Hematopoietic multipotent progenitor cell treated with erythropoietin and hydrocortisone succinate and interleukin-3 and kit ligand, for 8 days (in vitro differentiated cells): ENCODE results near the gene KATNB1.
"Not testable (repeated sequence)": the region's sequence is repeated elsewhere in the genome, so short reads cannot be mapped to it uniquely, and the experiment has no call there.

Source experiments
- DNase-seq: peaks from one replicate; pipeline ENCODE4 v3.0.0-alpha.2; 2015

KATNB1 gene

DNA sequence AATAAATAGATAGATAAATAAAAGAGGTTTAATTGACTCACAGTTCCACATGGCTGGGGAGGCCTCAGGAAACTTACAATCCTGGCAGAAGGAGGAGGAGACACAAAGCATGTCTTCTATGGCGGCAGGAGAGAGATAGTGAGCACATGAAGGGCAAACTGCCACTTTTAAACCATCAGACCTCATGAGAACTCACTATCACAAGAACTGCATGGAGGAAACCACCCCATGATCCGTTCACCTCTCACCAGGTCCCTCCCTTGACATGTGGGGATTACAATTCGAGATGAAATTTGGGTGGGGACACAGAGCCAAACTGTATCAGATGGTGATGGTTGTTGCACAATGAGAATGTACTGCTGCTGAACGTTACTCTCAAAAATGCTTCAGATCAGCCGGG, 44.3 kb downstream of the KATNB1 start:
- DNase-seq: peak; percentile 61

DNA sequence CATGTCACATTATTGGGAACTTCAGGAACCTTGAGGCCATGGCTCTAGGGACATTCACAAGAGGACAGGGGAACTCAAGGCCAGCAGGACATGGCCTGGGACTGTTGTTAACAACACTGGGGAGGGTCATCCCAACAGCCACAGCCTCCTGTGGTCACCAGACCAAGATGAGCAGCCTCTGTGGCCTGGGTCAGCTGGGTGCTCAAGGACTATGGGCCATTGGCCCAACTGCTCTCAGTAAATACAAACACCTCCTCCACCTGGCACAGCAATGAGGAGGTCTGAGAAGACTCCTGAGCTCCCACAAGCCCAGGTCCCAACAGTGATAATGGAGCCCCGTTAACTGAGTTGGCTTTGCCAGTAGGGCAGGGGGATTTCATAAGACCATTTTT, 45.8 kb downstream of the KATNB1 start:
- DNase-seq: no peak

DNA sequence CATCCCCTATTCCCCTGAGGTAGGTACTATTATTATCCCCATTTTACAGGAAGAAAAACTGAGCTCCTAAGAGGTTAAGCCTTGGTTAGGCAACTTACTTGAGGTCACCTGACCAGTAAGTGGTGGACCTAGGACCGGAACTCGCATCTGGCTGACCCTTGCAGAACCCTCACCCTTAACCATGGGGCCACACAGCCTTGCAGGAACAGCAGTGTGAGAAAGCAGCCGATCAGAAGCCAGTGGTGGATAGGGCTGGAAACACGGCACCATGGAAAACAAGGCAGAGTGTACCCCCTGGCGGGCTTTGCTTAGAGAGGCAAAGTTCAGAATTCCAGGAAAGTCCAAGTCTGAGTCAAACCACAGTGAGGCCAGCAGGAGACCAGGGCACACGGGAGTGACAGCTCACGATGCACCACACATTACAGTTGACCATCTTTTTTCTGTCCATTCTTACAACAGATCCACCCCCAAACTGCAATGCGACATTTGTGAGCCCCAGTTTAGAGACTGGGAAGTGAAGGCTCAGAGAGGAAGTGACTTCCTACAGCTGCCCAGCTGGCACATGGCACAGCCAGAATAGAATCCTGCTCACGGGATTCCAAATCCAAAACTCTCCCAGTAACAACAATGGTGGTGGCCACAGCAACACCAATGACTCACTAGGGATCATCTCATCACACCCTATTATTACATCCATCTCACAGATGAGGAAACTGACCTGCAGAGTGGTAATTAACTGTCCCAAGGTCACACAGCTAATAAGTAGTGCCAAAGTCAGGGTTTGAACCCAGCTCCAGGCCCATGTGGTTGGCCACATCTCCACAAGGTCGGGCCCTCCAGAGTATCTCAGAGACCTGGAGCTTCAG, 46.4 kb downstream of the KATNB1 start:
- DNase-seq: no peak

DNA sequence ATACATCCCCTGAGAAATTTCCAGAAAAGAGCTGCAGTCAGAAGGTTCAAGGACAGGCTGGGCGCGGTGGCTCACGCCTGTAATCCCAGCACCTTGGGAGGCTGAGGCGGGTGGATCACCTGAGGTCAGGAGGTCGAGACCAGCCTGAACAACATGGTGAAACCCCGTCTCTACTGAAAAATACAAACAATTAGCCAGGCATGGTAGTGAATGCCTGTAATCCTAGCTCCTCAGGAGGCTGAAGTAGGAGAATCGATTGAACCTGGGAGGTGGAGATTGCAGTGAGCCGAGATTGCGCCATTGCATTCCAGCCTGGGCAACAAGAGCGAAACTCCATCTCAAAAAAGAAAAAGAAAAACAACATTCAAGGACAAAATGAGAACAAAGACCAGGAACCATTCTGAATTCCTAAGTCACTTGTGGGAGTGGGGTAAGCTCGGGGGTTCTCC, 47.1 kb downstream of the KATNB1 start:
- not testable (repeated sequence) for DNase-seq

DNA sequence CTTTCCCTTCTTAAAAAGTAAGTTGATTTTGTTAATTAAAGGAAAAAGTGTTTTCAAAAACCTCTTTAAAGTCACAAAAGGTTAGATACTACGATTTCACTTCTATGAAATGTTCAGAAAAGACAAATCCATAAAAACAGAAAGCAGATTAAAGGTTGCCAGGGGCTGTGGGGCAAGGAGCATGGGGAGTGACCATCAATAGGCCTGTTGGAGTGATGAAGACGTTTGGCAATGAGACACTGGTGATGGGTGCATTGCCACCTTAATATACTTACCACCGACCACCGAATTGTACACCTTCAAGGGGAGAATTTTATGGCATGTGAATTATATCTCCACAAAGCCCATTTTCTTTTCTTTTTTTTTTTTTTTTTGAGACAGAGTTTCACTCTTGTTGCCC, 47.5 kb downstream of the KATNB1 start:
- DNase-seq: no peak

GRCh38 chr16:57783883-57784282, 48.3 kb downstream of the KATNB1 start:
- no peak for DNase-seq

DNA sequence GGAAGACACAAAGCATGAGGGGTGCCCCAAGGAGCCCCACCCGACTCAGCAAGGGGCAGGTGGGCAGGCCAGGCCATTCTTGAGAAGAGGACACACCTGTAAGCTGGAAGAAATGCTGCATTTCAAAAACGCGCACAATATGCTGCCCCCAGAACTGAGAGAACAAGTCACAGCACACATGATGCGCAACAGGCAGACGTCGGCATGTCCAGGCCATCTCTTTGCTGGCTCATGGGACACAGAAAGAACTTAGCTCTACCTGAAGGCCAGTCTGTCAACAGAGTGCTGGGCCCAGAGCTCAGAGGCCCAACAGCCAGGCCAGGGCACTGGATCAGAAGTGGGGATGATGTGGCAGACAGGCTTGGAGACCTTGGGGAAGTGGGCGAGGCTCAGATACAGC, 48.8 kb downstream of the KATNB1 start:
- no peak for DNase-seq

DNA sequence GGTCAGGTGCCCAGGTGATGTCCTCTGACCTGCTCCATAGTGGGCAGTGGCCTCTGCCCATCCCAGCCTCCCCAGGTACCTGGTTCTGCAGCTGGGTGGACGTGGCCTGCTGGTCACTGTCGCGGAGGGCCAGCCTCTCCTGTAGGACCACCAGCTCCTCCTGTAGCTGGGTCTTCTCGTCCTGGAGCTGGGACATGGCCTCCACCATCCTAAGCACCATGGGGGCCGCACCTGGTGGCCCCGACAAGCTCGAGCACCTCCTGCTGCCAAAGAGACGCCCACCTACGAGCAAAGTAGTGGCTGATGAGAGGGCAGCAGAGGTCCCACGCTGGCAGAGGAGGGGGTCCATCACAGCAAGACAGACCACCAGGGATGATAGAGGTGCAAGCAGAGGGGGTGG, 49.8 kb downstream of the KATNB1 start:
- no peak for DNase-seq

DNA sequence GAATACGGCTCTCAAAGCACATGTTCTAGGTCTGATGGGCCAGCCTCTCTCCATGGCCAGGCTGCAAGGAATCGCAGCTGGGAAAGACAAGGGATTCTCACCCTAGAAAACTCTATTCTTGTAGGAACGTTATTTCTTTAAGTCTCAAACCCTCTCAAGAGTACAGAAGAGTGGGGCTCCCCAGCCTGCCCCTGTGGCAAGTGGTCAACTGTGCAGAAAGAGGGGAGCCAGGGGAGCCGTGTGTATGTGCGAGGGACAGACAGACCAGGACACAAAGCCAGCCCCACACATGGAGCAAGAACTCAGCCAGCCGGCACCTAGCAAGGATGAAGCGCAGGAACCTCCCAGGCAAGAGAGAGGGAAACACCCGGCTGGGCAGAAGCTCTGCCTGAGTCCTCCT, 50.4 kb downstream of the KATNB1 start:
- no peak for DNase-seq

DNA sequence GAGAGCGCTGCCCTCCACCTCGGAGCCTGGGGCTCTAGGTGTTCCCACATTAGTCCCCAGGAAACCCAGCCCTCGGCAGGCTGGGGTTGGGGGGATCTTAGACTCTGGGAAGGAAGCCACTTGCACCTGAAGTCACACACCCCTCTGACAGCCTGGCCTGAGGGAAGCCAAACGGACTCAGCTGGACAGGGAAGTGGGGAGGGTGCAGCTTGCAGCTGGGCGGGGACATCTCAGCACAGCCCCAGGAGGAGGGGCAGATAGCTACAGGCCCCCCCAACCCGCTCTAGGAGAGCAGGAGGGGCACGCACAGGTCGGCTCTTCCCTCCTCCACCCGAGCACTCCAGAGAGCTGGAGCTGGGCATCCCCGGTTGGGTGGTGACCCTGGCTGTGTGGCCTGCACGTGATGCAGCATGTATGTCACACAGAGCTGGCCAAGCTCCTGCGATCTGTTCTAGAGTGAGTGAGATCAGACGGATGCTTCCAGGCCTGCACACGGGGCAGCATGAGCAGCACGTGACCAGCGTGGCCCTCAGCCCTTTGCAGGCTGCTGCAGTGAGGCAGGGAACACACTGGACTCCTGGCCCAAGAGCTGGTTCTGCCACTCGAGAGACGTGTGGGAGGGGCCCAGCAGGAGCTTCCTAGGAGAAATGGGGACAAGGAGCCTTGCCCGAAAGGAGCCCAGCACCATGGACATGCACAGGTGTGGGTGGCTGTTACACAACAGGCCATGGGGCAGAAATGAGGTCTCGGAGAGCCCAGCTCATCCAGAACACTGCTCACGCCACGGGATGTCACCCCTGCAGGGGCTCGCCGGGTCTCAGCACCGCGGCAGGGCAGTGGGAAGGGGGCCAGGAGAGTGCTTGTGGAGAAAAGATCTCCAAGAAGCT, 51.3 kb downstream of the KATNB1 start:
- DNase-seq: no peak

- DNase-seq: no peak
Observed at GRCh38 chr16:57787519-57787905, 51.9 kb downstream of the KATNB1 start.

DNA sequence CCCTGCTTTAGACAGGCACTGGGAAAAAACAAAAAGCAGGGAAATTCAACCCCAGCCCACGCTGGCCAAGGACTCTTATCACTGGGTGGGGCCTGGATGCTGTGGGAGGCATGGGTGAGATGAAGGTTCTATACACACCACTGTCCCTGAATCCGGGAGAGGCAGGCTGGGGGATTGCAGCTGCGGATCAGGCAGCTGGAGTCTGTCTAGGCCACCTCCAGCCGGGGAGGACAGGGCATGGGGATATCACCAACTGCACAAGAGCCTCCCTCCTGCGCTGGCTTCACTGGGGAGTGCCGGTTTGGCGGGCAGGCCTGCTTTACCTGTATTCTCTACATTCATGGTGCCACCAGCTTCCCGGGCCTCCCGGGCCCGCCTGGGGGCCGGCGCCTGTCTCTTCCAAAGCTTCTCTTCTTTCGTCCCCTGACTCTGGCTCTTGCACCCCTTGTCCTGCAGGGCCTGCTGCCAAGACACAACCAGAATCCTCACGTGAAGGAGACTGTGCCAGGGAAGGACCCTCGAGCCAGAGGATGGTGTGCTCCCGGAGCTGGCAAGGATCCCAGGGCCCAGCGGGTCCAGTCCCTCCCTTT, 52.8 kb downstream of the KATNB1 start:
- no peak for DNase-seq

- DNase-seq: no peak
Observed at GRCh38 chr16:57788951-57789350, 53.4 kb downstream of the KATNB1 start.

- no peak for DNase-seq
Observed at GRCh38 chr16:57791195-57791892, 55.8 kb downstream of the KATNB1 start.

- DNase-seq: no peak
Observed at GRCh38 chr16:57791893-57792461, 56.4 kb downstream of the KATNB1 start.

DNA sequence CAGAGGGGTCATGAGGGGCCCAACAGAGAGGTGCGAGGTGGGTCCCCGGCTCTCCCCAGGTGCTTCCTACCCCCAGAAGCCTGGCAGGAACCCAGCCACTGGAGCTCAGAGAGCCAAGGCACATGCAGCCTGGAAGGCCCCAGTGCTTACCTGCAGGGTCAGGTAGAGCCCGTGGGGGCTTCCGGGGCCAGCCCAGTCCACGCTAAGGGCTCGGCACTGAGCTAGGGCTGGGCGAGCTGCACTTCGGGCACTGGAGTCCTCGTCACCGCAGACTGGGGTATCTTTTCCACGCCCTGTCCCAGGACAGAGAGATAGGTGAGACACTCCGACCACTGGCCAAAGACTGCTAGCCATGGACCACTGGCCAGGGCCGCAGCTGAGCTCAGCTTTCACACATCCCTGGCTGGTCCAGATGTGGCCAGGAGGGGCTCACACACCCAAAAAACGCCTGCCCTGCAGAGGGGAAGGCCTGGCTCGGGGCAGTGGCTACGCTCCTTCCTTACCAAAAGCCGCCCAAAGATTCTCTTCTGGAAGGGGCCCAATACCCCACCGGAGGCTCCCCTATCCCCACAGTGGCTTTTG, 59.4 kb downstream of the KATNB1 start:
- DNase-seq: no peak

DNA sequence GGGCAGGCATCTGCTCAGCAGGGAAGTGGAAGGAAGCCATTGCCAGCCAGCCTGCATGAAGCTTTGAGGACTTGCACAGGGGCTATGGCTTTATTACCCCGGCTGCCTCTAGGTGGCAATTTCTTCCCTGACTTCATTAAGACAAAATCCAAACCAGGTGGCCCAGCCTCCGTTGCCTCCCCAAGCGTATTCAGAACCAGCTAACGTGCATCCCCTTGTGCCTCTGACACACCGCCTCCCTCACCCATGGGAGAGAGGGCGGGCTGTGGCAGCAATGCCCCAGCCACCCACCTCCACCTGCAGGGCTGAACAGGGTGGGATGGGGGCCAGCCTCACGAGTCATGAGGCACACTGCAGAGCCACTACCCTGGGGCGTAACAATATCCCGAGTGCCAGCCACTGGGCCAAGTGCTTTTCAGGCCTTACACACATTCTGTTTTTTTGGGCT, 59.9 kb downstream of the KATNB1 start:
- DNase-seq: peak; percentile 60

DNA sequence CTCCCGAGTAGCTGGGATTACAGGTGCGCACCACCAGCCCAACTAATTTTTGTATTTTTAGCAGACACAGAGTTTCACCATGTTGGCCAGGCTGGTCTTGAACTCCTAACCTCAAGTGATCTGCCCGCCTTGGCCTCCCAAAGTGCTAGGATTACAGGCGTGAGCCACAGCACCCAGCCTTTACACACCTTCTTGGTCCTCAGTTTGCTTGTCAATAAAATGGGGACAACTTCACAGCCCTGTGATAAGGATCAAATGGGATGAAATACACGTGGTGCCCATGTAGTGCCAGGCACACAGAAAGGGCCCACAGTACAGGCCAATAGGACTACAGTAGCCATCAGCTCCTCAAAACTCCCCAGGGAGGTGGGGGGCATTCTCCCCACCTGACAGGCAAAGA, 60.4 kb downstream of the KATNB1 start:
- not testable (repeated sequence) for DNase-seq

DNA sequence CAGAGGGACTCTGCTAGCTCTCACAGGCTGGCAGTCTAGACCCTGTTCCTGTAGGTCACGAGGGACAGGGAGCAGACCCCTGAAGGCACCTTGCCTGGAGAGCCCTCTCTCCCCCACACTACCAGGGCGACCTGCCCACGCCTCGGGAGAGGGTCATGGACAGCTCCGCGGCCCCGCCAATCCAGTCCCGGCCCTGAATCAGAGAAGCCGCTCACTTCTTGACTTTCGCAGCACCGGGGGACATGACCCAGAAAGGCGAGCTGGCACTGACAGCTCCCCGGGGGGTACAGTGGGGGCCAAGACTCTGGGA, 61.6 kb downstream of the KATNB1 start:
- DNase-seq: no peak

DNA sequence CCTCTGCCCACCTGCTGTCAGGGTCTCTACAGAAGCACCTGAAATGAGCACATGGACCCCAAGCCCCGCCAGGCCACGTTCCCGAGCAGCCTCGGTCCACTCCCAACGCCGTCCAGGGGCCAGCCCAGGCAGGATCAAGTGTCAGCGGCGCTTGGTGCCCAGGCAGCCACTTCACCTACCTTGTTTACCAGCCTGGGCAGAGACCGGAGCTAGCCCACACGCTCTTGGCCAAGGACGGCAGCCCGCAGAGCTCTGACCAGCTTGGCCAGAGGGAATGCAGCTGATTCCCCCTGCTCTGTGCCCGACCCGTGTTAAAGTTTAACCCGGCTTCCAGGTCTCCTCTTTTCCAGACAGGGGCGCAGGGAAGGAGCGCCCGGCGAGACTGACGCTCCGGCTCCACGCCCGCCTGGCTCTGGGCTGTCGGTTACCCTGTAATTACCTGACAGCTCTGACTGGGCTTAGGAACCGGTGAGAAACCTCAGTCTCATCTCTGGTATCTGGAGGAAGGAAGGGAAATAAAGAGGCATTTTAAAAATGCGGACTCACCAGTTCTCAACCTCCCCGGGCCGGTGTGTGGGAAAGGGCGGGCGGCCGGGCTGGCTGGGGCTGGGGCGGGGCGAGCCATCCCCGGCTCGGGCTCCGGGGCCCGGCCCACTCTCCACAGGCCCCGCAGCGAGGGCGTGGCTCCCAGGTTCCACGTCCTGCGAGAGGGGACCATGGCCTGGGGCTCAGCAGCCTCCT, 62.1 kb downstream of the KATNB1 start:
- no peak for DNase-seq

DNA sequence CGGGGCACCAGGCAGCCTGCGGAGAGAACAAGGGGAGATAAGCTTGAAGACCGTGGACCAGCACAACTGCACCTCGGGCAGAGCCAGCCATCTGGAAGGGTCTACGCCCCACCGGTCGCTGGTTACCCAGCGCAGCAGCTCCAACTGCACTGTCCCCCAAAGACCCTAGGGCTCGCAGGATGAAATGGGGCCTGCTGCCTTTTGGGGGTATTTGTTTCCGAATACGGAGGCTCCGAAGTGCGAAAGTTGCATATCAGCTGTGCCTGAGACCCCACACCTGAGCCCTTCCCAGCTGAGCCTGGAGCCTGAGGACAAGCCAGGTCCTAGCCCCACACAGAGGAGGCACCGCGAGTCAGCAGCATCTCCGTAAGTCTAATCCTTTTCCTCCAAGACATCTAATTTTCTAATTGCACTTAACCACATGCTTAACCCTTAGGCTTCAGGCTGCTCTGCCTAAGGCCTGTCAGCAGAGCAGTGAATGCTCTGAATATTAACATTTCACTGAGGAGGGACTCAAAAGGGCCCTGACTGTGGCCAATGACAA, 62.8 kb downstream of the KATNB1 start:
- no peak for DNase-seq
